ENCODE data around the gene SCOC.

Gene SCOC

GRCh38 chr4:140333523-140333922 lies 39.9 kb upstream of the SCOC start:
- H3K4me3 ChIP-seq (replicated peaks; ENCODE audit: low read depth, low read length): no peak overlapping the region
- TF ChIP-seq, protein P1, sequence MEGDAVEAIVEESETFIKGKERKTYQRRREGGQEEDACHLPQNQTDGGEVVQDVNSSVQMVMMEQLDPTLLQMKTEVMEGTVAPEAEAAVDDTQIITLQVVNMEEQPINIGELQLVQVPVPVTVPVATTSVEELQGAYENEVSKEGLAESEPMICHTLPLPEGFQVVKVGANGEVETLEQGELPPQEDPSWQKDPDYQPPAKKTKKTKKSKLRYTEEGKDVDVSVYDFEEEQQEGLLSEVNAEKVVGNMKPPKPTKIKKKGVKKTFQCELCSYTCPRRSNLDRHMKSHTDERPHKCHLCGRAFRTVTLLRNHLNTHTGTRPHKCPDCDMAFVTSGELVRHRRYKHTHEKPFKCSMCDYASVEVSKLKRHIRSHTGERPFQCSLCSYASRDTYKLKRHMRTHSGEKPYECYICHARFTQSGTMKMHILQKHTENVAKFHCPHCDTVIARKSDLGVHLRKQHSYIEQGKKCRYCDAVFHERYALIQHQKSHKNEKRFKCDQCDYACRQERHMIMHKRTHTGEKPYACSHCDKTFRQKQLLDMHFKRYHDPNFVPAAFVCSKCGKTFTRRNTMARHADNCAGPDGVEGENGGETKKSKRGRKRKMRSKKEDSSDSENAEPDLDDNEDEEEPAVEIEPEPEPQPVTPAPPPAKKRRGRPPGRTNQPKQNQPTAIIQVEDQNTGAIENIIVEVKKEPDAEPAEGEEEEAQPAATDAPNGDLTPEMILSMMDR (IDR thresholded peaks at IDR 0.05; ENCODE audit: low read depth, low read length, missing control alignments): no peak
- DNase-seq (ENCODE audit: extremely low read depth, low read depth): no peak

- no peak for DNase-seq (ENCODE audit: extremely low read depth, low read depth)
- TF ChIP-seq, protein P1 (IDR thresholded peaks at IDR 0.05; ENCODE audit: low read depth, low read length, missing control alignments): no peak
- H3K4me3 ChIP-seq (replicated peaks; ENCODE audit: low read depth, low read length): no peak overlapping the region
These were observed 38.4 kb upstream of the SCOC start for GRCh38 chr4:140335076-140335475.

DNA sequence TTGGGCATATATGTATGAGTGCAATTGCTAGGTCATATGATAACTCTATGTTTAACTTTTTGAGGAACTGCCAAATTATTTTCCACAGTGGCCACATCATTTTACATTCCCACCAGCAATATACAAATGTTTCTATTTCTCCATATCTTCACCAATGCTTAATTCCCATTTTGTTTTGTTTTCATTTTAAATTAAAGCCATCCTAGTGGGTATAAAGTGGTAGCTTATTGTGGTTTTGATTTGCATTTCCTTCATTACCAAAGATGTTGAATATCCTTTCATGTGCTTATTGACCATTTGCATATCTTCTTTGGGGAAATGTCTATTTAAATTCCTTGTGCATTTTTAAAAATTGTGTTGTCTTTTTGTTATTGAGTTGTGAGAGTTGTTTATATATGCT lies 36.7 kb upstream of the SCOC start:
- no peak for DNase-seq (ENCODE audit: extremely low read depth, low read depth)
- H3K4me3 ChIP-seq (replicated peaks; ENCODE audit: low read depth, low read length): no peak overlapping the region
- TF ChIP-seq, protein P1 (IDR thresholded peaks at IDR 0.05; ENCODE audit: low read depth, low read length, missing control alignments): no peak

DNA sequence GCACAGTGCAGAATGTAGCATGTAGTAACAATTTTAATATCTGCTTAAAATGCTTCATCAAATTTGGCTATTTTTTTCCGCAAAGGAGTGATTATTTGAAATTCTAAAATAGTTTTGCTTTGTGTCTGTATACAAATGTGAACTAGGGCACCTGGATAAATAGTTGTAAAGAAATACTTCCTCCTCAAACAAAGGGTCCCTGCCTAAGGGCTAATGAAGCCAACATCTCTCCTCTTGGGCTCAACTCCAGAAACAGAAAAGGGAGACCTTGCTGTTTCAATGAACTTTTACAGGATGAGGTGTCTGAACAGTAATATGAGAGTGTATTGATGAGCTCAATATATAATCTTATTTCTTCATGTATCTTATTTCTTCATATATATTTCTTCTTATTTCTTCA lies 30.8 kb upstream of the SCOC start:
- no peak overlapping the region for H3K4me3 ChIP-seq (replicated peaks; ENCODE audit: low read depth, low read length)
- TF ChIP-seq, protein P1 (IDR thresholded peaks at IDR 0.05; ENCODE audit: low read depth, low read length, missing control alignments): no peak
- no peak for DNase-seq (ENCODE audit: extremely low read depth, low read depth)

- TF ChIP-seq, protein P1 (IDR thresholded peaks at IDR 0.05; ENCODE audit: low read depth, low read length, missing control alignments): no peak
- H3K4me3 ChIP-seq (replicated peaks; ENCODE audit: low read depth, low read length): no peak overlapping the region
These were observed 30.1 kb upstream of the SCOC start for GRCh38 chr4:140343303-140343702.

DNA sequence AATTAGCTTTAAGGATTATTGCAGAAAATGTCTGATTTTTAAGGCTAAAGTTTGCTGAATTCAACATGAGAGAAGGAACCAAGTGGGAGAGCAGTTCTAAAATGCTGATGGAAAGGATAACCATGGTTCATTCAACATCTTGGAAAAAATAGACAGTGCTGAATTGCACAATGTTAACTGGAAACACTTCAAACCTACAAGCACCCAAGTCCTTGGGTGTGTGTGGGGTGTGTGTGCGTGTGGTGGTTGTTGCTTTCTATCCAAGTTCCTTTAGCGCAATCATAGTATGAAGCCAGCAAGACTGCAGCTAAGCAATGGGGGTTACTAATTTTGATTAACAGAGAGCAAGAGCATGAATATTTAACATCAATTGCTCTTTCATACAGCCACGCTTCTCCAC lies 29.3 kb upstream of the SCOC start:
- no peak for DNase-seq (ENCODE audit: extremely low read depth, low read depth)
- TF ChIP-seq, protein P1 (IDR thresholded peaks at IDR 0.05; ENCODE audit: low read depth, low read length, missing control alignments): no peak
- H3K4me3 ChIP-seq (replicated peaks; ENCODE audit: low read depth, low read length): no peak overlapping the region

More at GRCh38 chr4:140343303-140343702, 30.1 kb upstream of the SCOC start:
- DNase-seq (ENCODE audit: extremely low read depth, low read depth): no peak

DNA sequence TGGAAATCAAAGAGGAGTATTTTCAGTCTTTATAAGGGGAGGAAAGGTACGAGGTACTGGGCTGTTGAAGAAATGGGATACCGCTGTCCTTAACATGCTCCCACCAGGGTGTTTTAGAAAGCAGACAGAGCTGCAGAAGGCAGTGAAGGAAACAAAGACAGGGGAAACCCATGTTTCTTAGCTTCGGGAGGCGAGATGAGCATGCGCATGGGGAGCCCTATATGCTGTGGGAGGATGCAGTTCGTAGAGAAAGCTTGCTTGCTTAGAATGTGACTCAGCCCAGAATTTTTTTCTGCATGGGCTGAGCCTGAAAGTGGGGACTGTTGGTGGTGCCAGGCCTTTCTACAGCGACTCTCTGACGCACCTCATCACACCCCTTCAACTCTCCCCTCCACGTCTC lies 28.8 kb upstream of the SCOC start:
- no peak overlapping the region for H3K4me3 ChIP-seq (replicated peaks; ENCODE audit: low read depth, low read length)
- no peak for DNase-seq (ENCODE audit: extremely low read depth, low read depth)
- TF ChIP-seq, protein P1 (IDR thresholded peaks at IDR 0.05; ENCODE audit: low read depth, low read length, missing control alignments): no peak

Data from HFF-Myc (cell line).